Fibroblast of lung (primary cell): ENCODE results near the gene LRRC15. TPM values are rescaled to one million over a fixed set of nuclear protein-coding genes. Genes with fewer than 3 reads are reported as not detected.

Source experiments
- DNase-seq, 2 donors: peaks; one replicate each; pipeline versions ENCODE4 v3.0.0 to v3.0.0-alpha.2; 2010; ENCODE audit warnings: low read depth in 2 of 2
- H2AFZ ChIP-seq: 2 replicates; pipeline ENCODE4 v1.5.1; 2012; ENCODE audit warnings: low read length, control low read depth, inconsistent platforms
- H3K27ac ChIP-seq: 2 replicates; pipeline ENCODE4 v1.5.1; 2011; ENCODE audit warnings: low read length, control low read depth; ENCODE audit not compliant: insufficient read depth
- H3K27me3 ChIP-seq: 2 replicates; pipeline ENCODE4 v1.5.1; 2011; ENCODE audit warnings: mild to moderate bottlenecking, low read length; ENCODE audit not compliant: control insufficient read depth, insufficient read depth
- H3K36me3 ChIP-seq: 2 replicates; pipeline ENCODE4 v1.5.1; 2011; ENCODE audit warnings: low read length; ENCODE audit not compliant: control insufficient read depth, insufficient read depth
- H3K4me1 ChIP-seq: 2 replicates; pipeline ENCODE4 v1.5.1; 2011; ENCODE audit warnings: low read length; ENCODE audit not compliant: control insufficient read depth, insufficient read depth; ENCODE audit errors: extremely low read depth
- H3K4me2 ChIP-seq: 2 replicates; pipeline ENCODE4 v1.5.1; 2011; ENCODE audit warnings: low read length, control low read depth; ENCODE audit not compliant: insufficient read depth; ENCODE audit errors: extremely low read depth
- H3K4me3 ChIP-seq, 4 experiments: fragments of 200-600 bp in 1 of 4; sonication (generic) in 1 of 4; replicated peaks in 1 of 4; 2 replicates each; pipeline ENCODE4 v1.5.1; 2011 to 2016; ENCODE audit warnings: low read length in 4 of 4, low read depth in 3 of 4, mild to moderate bottlenecking in 3 of 4, control low read depth in 2 of 4, inconsistent platforms in 1 of 4, mixed read lengths in 1 of 4; ENCODE audit not compliant: insufficient read depth in 1 of 4; ENCODE audit errors: control extremely low read depth in 1 of 4
- H3K79me2 ChIP-seq: 2 replicates; pipeline ENCODE4 v1.5.1; 2012; ENCODE audit warnings: mild to moderate bottlenecking, low read length, inconsistent platforms; ENCODE audit not compliant: control insufficient read depth, insufficient read depth
- H3K9ac ChIP-seq: 2 replicates; pipeline ENCODE4 v1.5.1; 2011; ENCODE audit warnings: mild to moderate bottlenecking, low read length, control low read depth; ENCODE audit not compliant: insufficient read depth
- H3K9me3 ChIP-seq: 2 replicates; pipeline ENCODE4 v1.5.1; 2012; ENCODE audit warnings: low read depth, low read length; ENCODE audit not compliant: control insufficient read depth, insufficient read depth
- H4K20me1 ChIP-seq: 2 replicates; pipeline ENCODE4 v1.5.1; 2011; ENCODE audit warnings: low read length; ENCODE audit not compliant: control insufficient read depth, insufficient read depth; ENCODE audit errors: extremely low read depth
- CTCF ChIP-seq, 2 donors: IDR thresholded peaks in 1 of 2; conservative IDR thresholded peaks in 1 of 2; 1 replicate in 1 of 2; 2 replicates in 1 of 2; pipeline ENCODE4 v1.5.1; 2011 to 2012; ENCODE audit warnings: low read length in 2 of 2, control low read depth in 1 of 2, inconsistent platforms in 1 of 2, low read depth in 1 of 2, mild to moderate bottlenecking in 1 of 2
- EZH2 ChIP-seq: IDR thresholded peaks from 2 replicates; pipeline ENCODE4 v1.5.1; 2012; ENCODE audit warnings: low read length, control low read depth, mild to moderate bottlenecking; ENCODE audit errors: missing control alignments
- polyA minus RNA-seq: library from RNA; depleted of rRNA, polyadenylated mRNA; stranded (reverse); fragments of >200 nt; gene quantifications from 2 replicates; pipeline ENCODE4 v1.2.3, GENCODE V29; 2011; ENCODE audit warnings: low replicate concordance
- polyA plus RNA-seq, 2 donors: library from polyadenylated mRNA; depleted of rRNA in 1 of 2; stranded (reverse) in 1 of 2; unstranded in 1 of 2; fragments of >200 nt; gene quantifications; 2 replicates each; pipeline ENCODE4 v1.2.1, GENCODE V29; 2011 to 2012; ENCODE audit warnings: missing spikeins in 1 of 2
- total RNA-seq: library from RNA; depleted of rRNA; stranded (reverse); fragments of >200 nt; gene quantifications from 2 replicates; pipeline ENCODE4 v1.2.1, GENCODE V29; 2014

The LRRC15 gene
- total RNA-seq (1.3 and 2.3 TPM in 2 replicates), polyA plus RNA-seq (0.58 and 0.91 TPM in 2 replicates), polyA minus RNA-seq (5.1 and 6.2 TPM in 2 replicates)
- polyA plus RNA-seq (2012): 1.5 and 1.8 TPM in 2 replicates

- no peaks in the 10 kb centered on the region for H4K20me1 ChIP-seq
- DNase-seq: peak; percentile 33 to 78
- H2AFZ ChIP-seq: no peak within 1 kb of the TSS
- H3K4me1 ChIP-seq: peaks cover 20% of the 10 kb centered on the region
- H3K79me2 ChIP-seq: no peaks in the 10 kb centered on the region
- no peak within 1 kb of the TSS for H3K4me3 ChIP-seq
- peaks cover 4% of the 10 kb centered on the region for H3K27me3 ChIP-seq
- H3K9me3 ChIP-seq: no peaks in the 10 kb centered on the region
- peak within 1 kb of the TSS; percentile 64 for H3K4me2 ChIP-seq
- no peak for TF ChIP-seq EZH2
- no peak for TF ChIP-seq CTCF (conservative IDR thresholded peaks at IDR 0.05 in 1 of 2, IDR thresholded peaks at IDR 0.05 in 1 of 2; ENCODE audit: low read depth in 1 of 2, low read length in 2 of 2)
- no peak within 1 kb of the TSS for H3K27ac ChIP-seq
- H3K36me3 ChIP-seq: no peaks in the 10 kb centered on the region
- H3K9ac ChIP-seq: no peak within 1 kb of the TSS
Observed at GRCh38 chr3:194369522-194370279, at the start of gene LRRC15. Gene LRRC15 (minus strand): TSS chr3:194369743. CDS start chr3:194361043, 8,700 bp downstream.

GRCh38 chr3:194418671-194419070, 49.1 kb upstream of the LRRC15 start:
- Histone ChIP-seq H3K9ac (no peak overlapping the region), H3K9me3 (no peaks in the 10 kb centered on the region), H2AFZ (no peak overlapping the region), H3K4me2 (no peak overlapping the region), H3K27ac (no peak overlapping the region), H3K27me3 (no peaks in the 10 kb centered on the region), H3K4me3 (no peak overlapping the region), H4K20me1 (no peaks in the 10 kb centered on the region), H3K36me3 (peaks cover 9% of the 10 kb centered on the region), H3K4me1 (peaks cover 3% of the 10 kb centered on the region), H3K79me2 (peaks cover 2% of the 10 kb centered on the region)
- DNase-seq: no peak
- TF ChIP-seq CTCF (conservative IDR thresholded peaks at IDR 0.05 in 1 of 2, IDR thresholded peaks at IDR 0.05 in 1 of 2; ENCODE audit: low read depth in 1 of 2, low read length in 2 of 2): no peak
- no peak for TF ChIP-seq EZH2

- Histone ChIP-seq H3K9me3 (no peaks in the 10 kb centered on the region), H2AFZ (no peak overlapping the region), H3K4me1 (no peaks in the 10 kb centered on the region), H3K4me2 (no peak overlapping the region), H3K79me2 (no peaks in the 10 kb centered on the region), H3K27ac (no peak overlapping the region), H3K27me3 (no peaks in the 10 kb centered on the region), H3K36me3 (peaks cover 6% of the 10 kb centered on the region), H3K9ac (no peak overlapping the region), H3K4me3 (no peak overlapping the region), H4K20me1 (no peaks in the 10 kb centered on the region)
- peak; percentile 64 to 68 for DNase-seq
- TF ChIP-seq EZH2: no peak
- TF ChIP-seq CTCF (conservative IDR thresholded peaks at IDR 0.05 in 1 of 2, IDR thresholded peaks at IDR 0.05 in 1 of 2; ENCODE audit: low read depth in 1 of 2, low read length in 2 of 2): no peak
Observed at GRCh38 chr3:194407423-194407822, 37.9 kb upstream of the LRRC15 start.
